Measurements from ENCODE around the gene DNER. TPM values are rescaled to one million over a fixed set of nuclear protein-coding genes. Genes with fewer than 3 reads are reported as not detected.

DNER gene
- total and polyA plus RNA-seq, 12 donors, result 49.2 to 309 (median 155) TPM

DNA sequence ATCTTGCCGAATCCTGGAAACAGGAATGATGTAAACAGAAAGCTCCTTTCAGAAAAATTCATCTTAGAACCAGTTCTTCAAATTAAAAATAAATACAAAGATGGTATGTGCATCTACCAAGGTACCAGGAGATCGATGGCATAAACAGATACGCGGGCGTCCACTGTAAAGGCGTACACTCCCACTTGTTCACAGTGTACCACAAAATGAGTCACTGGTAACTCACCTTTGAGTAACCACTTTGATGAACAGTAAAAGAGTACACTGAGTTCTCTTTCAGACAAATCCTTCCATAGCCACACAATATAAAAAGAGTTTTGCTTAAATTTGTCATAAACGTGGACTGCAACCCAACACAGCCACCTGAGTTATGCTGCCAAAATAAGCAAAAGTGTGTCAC lies 128.3 kb downstream of the DNER start:
- no peak overlapping the region for H3K27ac ChIP-seq
- peaks cover 7 to 15% of the 10 kb centered on the region in 2 donors for H3K4me1 ChIP-seq (replicated peaks in 1 of 2)
- TF ChIP-seq, protein P1, sequence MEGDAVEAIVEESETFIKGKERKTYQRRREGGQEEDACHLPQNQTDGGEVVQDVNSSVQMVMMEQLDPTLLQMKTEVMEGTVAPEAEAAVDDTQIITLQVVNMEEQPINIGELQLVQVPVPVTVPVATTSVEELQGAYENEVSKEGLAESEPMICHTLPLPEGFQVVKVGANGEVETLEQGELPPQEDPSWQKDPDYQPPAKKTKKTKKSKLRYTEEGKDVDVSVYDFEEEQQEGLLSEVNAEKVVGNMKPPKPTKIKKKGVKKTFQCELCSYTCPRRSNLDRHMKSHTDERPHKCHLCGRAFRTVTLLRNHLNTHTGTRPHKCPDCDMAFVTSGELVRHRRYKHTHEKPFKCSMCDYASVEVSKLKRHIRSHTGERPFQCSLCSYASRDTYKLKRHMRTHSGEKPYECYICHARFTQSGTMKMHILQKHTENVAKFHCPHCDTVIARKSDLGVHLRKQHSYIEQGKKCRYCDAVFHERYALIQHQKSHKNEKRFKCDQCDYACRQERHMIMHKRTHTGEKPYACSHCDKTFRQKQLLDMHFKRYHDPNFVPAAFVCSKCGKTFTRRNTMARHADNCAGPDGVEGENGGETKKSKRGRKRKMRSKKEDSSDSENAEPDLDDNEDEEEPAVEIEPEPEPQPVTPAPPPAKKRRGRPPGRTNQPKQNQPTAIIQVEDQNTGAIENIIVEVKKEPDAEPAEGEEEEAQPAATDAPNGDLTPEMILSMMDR (IDR thresholded peaks at IDR 0.05), result no peak
- TF ChIP-seq POLR2A (IDR thresholded peaks at IDR 0.05), result no peak
- intact Hi-C loops (cut with DNase I), result loop anchor here (5.0 to 10.0 kb wide), 4 partner anchors 129 to 901 kb away; partner anchors contain the start of gene DNER (in 1 of the 2)
- no peaks in the 10 kb centered on the region for H3K9me3 ChIP-seq (replicated peaks in 1 of 3)
- H3K4me3 ChIP-seq, result no peak overlapping the region
- 79 to 86% (median 84%) methylated on average over 7 of the region's 7 CpGs for WGBS, 4 donors
- H3K27me3 ChIP-seq, result no peaks in the 10 kb centered on the region
- DNase-seq, result no peak
- no peaks in the 10 kb centered on the region for H3K36me3 ChIP-seq (replicated peaks in 1 of 2)

DNA sequence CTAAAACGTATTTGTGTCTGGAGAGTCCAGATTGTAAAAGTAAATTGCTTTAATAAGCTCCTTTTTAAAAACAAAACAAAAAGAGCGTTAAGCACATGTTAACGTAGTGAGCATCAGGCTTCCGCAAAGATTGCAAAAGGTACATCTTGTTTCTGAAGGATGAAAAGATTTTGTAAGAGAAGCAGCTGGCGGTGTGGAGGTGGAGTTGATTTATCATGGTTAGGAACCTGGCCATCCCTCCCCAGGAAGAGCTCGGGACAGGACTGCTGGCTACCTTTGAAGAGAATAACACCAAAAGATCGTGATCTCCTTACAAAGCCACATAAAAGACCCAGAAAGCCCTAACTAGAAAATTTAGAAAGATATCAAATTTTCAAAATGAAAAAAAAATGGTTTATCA lies 132.2 kb downstream of the DNER start:
- Histone ChIP-seq H3K27ac (no peak overlapping the region), H3K9me3 (replicated peaks in 1 of 3) (no peaks in the 10 kb centered on the region), H3K27me3 (no peaks in the 10 kb centered on the region), H3K4me1 (replicated peaks in 1 of 2) (no peaks in the 10 kb centered on the region), H3K4me3 (no peak overlapping the region), H3K36me3 (replicated peaks in 1 of 2) (no peaks in the 10 kb centered on the region)
- no peak for DNase-seq
- no peak for TF ChIP-seq POLR2A (IDR thresholded peaks at IDR 0.05)
- TF ChIP-seq, protein P1 (IDR thresholded peaks at IDR 0.05), result no peak
- WGBS, 4 donors, result 88 to 92% (median 89%) methylated on average over 7 of the region's 7 CpGs
- intact Hi-C loops (cut with DNase I), result loop anchor here (5.0 to 10.0 kb wide), 4 partner anchors 133 to 897 kb away; partner anchors contain the start of gene DNER (in 1 of the 2)

DNA sequence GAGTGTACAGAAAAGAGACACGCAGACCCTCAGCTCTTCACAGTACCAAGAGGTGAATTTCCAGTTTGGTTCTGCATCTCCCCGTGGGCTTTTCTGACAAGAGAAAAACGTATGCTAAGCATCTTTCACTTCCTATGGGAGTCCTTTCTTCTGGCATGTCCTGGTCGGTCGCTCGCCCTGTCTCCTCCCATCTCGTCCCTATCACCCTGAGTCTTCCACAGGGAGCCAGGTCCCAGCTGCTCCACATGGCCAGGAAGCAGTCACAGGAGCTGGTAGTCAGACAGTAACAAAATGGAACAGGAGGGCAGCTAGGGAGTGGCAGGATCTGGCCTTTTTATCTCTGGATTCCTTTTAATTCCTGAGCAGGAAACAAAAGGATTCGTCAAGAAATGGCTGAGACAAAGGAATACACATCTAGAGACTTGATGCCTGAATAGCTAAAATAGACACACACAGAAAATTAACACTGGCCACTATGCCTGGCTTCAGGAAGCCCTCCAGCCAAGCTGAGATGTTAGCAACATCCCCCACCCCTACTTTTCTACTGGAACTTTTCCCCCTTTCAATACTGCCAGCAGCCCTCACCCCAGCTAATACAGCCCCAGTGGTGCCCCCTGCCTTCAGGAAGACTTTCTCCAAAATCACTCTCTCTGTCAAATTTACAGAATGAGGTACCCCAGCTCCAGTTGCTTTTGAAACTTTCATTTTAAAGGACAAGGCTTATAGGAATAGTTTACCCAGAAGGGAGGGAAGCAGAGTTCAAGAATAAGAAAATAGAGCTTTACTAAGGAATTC lies 136.1 kb downstream of the DNER start:
- Histone ChIP-seq H3K4me3 (no peak overlapping the region), H3K9me3 (replicated peaks in 1 of 3) (no peaks in the 10 kb centered on the region), H3K4me1 (replicated peaks in 1 of 2) (no peaks in the 10 kb centered on the region), H3K27me3 (no peaks in the 10 kb centered on the region), H3K27ac (no peak overlapping the region), H3K36me3 (replicated peaks in 1 of 2) (no peaks in the 10 kb centered on the region)
- 64 to 72% (median 69%) methylated on average over 8 of the region's 8 CpGs for WGBS, 4 donors
- no peak for TF ChIP-seq POLR2A (IDR thresholded peaks at IDR 0.05)
- TF ChIP-seq, protein P1 (IDR thresholded peaks at IDR 0.05), result no peak
- DNase-seq, result no peak
- intact Hi-C loops (cut with DNase I), result no loop called here

DNA sequence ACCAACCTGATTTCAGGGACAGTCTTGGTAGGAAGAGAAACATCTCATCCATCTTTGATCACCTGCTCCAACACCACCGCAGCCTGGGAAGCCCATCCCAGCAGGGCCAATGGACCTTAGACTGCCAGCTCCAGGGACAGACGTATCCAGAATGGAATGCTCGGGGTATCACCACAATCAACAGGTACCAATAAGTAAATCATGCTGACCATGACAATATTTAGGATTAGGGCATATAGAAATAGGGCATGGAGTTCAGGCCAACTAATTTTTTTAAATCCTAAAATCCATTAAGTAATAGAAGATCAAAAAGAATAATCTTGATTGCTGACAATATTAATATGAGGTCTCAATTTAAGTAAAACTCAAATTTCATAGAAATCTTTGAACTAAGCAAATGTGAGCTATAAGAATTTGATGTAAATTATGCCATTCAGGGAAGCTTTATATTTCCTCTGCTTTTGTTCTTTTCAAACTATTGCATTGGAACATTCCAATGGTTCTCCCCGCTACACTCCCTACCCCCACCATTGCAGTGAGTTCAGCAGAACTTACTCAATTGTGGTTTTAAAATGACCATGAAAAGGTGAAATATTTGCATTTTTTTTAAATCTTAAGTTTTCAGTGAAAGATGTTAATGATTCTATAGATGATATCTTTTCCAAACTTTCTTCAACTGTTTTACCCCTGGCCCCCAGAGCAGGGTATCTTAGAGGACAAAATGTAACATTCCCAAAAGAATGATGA lies 138.6 kb downstream of the DNER start:
- Histone ChIP-seq H3K4me1 (replicated peaks in 1 of 2) (no peaks in the 10 kb centered on the region), H3K4me3 (no peak overlapping the region), H3K36me3 (replicated peaks in 1 of 2) (no peaks in the 10 kb centered on the region), H3K9me3 (replicated peaks in 1 of 3) (no peaks in the 10 kb centered on the region), H3K27ac (no peak overlapping the region), H3K27me3 (no peaks in the 10 kb centered on the region)
- no peak for DNase-seq
- WGBS, 4 donors, result 89 to 97% (median 93%) methylated on average over 4 of the region's 4 CpGs
- intact Hi-C loops (cut with DNase I), result no loop called here
- TF ChIP-seq POLR2A (IDR thresholded peaks at IDR 0.05), result no peak
- TF ChIP-seq, protein P1 (IDR thresholded peaks at IDR 0.05), result no peak
